LNCAP (cell line): Measurements from ENCODE around the gene PRPSAP2.

Source experiments
- CTCF ChIP-seq: fragments of 450-650 bp; IDR thresholded peaks from 2 replicates; pipeline ENCODE4 v1.5.1; 2017; ENCODE audit warnings: mild to moderate bottlenecking

Gene PRPSAP2

GRCh38 chr17:18910881-18911280 lies 53.0 kb downstream of the PRPSAP2 start:
- TF ChIP-seq CTCF: no peak

- no peak for TF ChIP-seq CTCF
Measured at GRCh38 chr17:18916816-18917500, 59.0 kb downstream of the PRPSAP2 start.

- no peak for TF ChIP-seq CTCF
Measured at GRCh38 chr17:18917506-18918032, 59.6 kb downstream of the PRPSAP2 start.

GRCh38 chr17:18919963-18920362 lies 62.0 kb downstream of the PRPSAP2 start:
- no peak for TF ChIP-seq CTCF

GRCh38 chr17:18920911-18921441 lies 63.0 kb downstream of the PRPSAP2 start:
- TF ChIP-seq CTCF: no peak

- no peak for TF ChIP-seq CTCF
Measured at GRCh38 chr17:18921485-18921884, 63.6 kb downstream of the PRPSAP2 start.

- no peak for TF ChIP-seq CTCF
Measured at GRCh38 chr17:18921912-18922451, 64.1 kb downstream of the PRPSAP2 start.
